Measurements from ENCODE around the gene UTP25.
A peak's percentile ranks its signal among the peaks of the same experiment; 100 is the strongest.
"Not testable (repeated sequence)": the region's sequence is repeated elsewhere in the genome, so short reads cannot be mapped to it uniquely, and the experiment has no call there.

Gene UTP25

GRCh38 chr1:209787551-209787950, 40.2 kb upstream of the UTP25 start:
- FAIRE-seq (no peak), DNase-seq (ENCODE audit: insufficient read length, low spot score) (no peak)
- no peak for TF ChIP-seq TAF1 (IDR thresholded peaks at IDR 0.05; ENCODE audit: low read depth, low read length)
- no peak for TF ChIP-seq POLR2A (IDR thresholded peaks at IDR 0.05; ENCODE audit: low read depth, low read length)
- TF ChIP-seq POLR2AphosphoS5 (IDR thresholded peaks at IDR 0.05; ENCODE audit: low read depth, low read length), result no peak
- no peak for TF ChIP-seq SPI1 (IDR thresholded peaks at IDR 0.05; ENCODE audit: low read depth, low read length)
- no peak for TF ChIP-seq PAX5 (IDR thresholded peaks at IDR 0.05; ENCODE audit: insufficient read depth, low read length, severe bottlenecking)
- TF ChIP-seq POU2F2 (IDR thresholded peaks at IDR 0.05; ENCODE audit: low read depth, low read length), result no peak

DNA sequence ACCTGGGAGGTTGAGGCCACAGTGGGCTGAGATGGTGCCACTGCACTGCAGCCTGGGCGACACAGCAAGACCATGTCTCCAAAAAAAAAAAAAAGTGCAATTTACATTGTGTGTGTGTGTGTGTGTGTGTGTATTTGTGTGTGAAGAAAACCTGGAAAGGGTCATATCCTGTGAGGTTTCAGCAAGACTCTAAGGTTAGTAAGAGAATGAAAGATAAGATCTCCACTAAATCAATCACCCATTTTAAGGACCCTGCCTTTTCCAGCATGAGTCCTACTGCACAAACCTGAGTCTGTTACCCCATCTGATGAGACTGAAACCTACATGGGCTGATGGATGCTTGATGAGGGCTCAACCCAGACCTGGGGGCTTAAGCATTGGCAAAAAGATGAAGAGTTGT, 38.5 kb upstream of the UTP25 start:
- FAIRE-seq (no peak), DNase-seq (ENCODE audit: insufficient read length, low spot score) (no peak)
- TF ChIP-seq POU2F2 (IDR thresholded peaks at IDR 0.05; ENCODE audit: low read depth, low read length) (no peak), TAF1 (IDR thresholded peaks at IDR 0.05; ENCODE audit: low read depth, low read length) (no peak), POLR2AphosphoS5 (IDR thresholded peaks at IDR 0.05; ENCODE audit: low read depth, low read length) (no peak)

DNA sequence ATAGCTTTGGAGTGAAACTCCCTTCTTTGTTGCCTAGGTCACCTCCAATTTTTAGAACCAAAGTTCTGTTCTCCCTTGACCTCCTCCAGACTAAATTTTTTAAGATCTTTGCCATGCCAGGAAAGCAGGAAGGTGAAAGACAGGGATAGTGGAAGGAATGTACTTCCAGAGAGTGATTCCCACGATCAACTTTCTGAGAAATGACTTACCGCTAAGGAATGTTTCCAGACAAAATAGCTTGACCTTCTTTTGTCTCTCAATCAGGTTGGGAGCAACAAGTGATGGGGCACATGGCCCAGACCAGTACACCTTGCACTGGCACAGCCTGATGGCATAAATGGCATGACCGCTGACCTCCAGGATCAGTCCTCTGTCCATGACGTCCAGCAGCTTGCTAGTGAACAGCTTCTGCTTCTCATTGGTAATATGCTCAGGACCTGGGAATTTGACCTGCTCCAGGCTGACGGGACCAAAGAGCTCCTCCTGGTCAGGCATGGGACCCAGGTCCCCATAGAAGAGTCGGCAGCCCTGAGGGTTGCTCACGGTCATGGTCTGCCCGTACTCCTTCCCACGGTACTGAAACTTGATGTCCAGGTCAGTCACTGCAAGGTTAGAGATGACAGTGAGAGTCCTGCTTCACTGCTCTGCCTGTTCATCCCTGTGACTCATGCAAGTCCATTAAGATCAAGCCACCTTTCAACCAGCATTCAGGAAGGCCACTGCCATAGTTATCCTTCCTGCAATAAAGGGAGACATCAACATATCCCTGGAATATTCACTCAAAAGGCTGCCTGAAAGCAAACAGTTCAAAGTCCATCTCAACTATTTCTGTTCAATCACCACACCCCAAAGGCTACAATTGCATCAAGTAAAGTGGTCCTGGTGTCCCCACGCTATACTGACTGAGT, 37.2 kb upstream of the UTP25 start:
- FAIRE-seq (no peak), DNase-seq (ENCODE audit: insufficient read length, low spot score) (no peak)
- TF ChIP-seq POU2F2 (IDR thresholded peaks at IDR 0.05; ENCODE audit: low read depth, low read length), result no peak
- no peak for TF ChIP-seq POLR2A (IDR thresholded peaks at IDR 0.05; ENCODE audit: low read depth, low read length)

DNA sequence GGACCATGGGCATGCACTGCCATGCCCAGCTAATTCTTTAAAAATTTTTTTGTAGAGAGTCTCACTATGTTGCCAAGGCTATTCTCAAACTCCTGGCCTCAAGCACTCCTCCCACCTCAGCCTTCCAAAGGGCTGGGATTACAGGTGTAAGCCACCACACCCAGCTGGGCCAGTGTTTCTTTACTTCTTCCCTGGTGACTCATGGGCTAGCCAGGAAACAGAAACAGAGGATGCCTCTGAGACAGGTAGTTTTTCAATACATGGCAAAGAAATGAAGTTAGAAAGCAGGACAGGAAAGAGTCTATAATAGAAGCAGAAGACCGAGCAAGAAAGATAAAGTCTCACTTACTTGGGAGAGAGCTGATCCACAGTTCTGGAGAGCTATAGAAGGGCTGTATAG, 35.9 kb upstream of the UTP25 start:
- no peak for TF ChIP-seq PAX5 (IDR thresholded peaks at IDR 0.05; ENCODE audit: insufficient read depth, low read length, severe bottlenecking)
- no peak for TF ChIP-seq TAF1 (IDR thresholded peaks at IDR 0.05; ENCODE audit: low read depth, low read length)
- TF ChIP-seq POLR2A (IDR thresholded peaks at IDR 0.05; ENCODE audit: low read depth, low read length), result no peak
- no peak for TF ChIP-seq SPI1 (IDR thresholded peaks at IDR 0.05; ENCODE audit: low read depth, low read length)
- no peak for TF ChIP-seq POLR2AphosphoS5 (IDR thresholded peaks at IDR 0.05; ENCODE audit: low read depth, low read length)
- TF ChIP-seq POU2F2 (IDR thresholded peaks at IDR 0.05; ENCODE audit: low read depth, low read length), result no peak
- no peak for DNase-seq (ENCODE audit: insufficient read length, low spot score)
- no peak for FAIRE-seq

GRCh38 chr1:209793711-209794110, 34.1 kb upstream of the UTP25 start:
- DNase-seq (ENCODE audit: insufficient read length, low spot score); FAIRE-seq: not testable (repeated sequence)

DNA sequence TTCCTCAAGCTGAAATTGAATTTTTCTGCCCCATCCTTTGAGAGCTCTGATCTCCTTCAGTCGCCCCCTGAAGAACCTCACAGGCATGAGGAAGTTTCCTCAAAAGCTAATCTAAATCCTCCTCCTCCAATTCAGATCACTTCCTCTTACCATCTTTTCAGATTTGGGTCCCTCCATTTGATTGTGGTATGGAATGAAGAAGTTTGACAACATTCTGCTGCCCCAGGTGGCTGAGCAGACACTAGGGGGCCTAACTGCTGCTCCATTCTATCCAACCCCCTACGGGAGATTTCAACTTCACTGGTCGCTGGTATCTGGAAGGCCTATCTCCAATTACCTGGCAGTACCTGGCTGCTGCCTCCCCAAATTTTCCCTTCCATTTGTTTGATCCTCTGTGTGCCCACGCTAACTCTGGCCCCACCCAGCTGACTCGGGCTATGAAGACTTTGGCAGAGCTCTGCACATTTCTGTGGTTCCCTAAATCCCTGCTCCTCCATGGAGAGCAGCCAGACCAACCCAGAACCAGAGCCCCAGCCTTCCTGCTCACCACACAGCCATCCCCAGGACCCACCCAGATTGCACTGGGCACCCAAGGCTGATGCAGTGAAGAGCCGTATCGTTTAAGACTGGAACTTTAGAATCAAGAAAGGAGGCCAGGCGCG, 29.7 kb upstream of the UTP25 start:
- FAIRE-seq (no peak), DNase-seq (ENCODE audit: insufficient read length, low spot score) (no peak)

GRCh38 chr1:209800984-209801834, 26.6 kb upstream of the UTP25 start:
- FAIRE-seq (no peak), DNase-seq (ENCODE audit: insufficient read length, low spot score) (no peak)

More for the DNA sequence above, 29.7 kb upstream of the UTP25 start:
- no peak for TF ChIP-seq TAF1 (IDR thresholded peaks at IDR 0.05; ENCODE audit: low read depth, low read length)
- peak; percentile 29; the same call in 1 of the 2 replicates for TF ChIP-seq SPI1 (IDR thresholded peaks at IDR 0.05; ENCODE audit: low read depth, low read length)

DNA sequence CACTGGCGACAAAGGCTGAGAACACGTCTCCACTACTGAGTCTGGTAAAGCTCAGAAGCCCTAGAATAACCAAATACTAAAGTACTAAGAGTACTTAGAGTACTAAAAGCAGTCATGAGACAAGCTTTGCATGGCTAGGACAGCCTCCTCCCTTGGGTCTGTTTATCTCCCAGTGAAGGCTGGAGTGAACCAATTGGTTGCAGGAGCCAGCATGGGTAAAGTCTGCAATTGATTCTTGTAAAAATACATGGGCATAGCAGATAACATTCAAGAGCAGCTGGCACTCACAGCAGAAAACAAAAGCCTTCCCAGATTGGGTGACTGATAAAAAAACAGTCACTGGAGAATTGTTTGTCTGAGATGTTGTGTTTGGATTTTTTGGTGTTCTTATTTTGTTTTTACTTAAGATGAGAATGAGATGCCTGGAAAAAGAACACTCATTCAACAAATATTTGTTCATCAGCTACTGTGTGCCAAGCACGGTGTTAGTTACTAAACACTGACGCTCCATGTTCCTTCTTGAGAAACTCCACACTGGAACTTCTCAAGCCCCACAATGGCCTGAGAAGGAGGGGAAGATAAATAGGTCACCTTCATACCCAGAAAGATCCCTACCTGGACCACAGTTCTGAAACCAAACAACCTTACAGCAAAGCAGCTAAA, 25.5 kb upstream of the UTP25 start:
- DNase-seq (ENCODE audit: insufficient read length, low spot score), result no peak
- FAIRE-seq, result no peak
- no peak for TF ChIP-seq POU2F2 (IDR thresholded peaks at IDR 0.05; ENCODE audit: low read depth, low read length)
- TF ChIP-seq PAX5 (IDR thresholded peaks at IDR 0.05; ENCODE audit: insufficient read depth, low read length, severe bottlenecking), result no peak
- no peak for TF ChIP-seq TAF1 (IDR thresholded peaks at IDR 0.05; ENCODE audit: low read depth, low read length)
- TF ChIP-seq SPI1 (IDR thresholded peaks at IDR 0.05; ENCODE audit: low read depth, low read length), result no peak
- no peak for TF ChIP-seq POLR2A (IDR thresholded peaks at IDR 0.05; ENCODE audit: low read depth, low read length)
- no peak for TF ChIP-seq POLR2AphosphoS5 (IDR thresholded peaks at IDR 0.05; ENCODE audit: low read depth, low read length)

More at GRCh38 chr1:209800984-209801834, 26.6 kb upstream of the UTP25 start:
- TF ChIP-seq SPI1 (IDR thresholded peaks at IDR 0.05; ENCODE audit: low read depth, low read length) (no peak), POU2F2 (IDR thresholded peaks at IDR 0.05; ENCODE audit: low read depth, low read length) (no peak), POLR2AphosphoS5 (IDR thresholded peaks at IDR 0.05; ENCODE audit: low read depth, low read length) (no peak), POLR2A (IDR thresholded peaks at IDR 0.05; ENCODE audit: low read depth, low read length) (no peak)

DNA sequence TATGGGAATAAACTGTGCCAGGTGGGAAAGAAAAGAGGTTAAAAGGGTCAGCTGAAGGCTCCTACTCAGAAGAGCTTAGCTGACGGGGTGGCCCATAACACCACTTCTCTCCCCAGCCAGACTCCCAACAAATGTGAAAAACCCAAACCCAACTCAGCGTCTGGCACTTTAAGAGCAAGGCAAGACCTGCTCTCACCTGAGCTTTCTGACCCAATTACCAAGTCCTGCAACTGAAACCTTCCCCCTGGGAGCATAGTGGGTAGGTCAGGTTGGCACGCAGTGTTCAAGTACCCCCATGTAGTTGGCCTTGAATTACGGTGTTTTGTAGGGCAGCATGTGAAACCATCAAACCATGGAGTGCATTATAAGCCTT, 25.0 kb upstream of the UTP25 start:
- FAIRE-seq (no peak), DNase-seq (ENCODE audit: insufficient read length, low spot score) (no peak)
- no peak for TF ChIP-seq PAX5 (IDR thresholded peaks at IDR 0.05; ENCODE audit: insufficient read depth, low read length, severe bottlenecking)
- TF ChIP-seq SPI1 (IDR thresholded peaks at IDR 0.05; ENCODE audit: low read depth, low read length), result no peak
- no peak for TF ChIP-seq POU2F2 (IDR thresholded peaks at IDR 0.05; ENCODE audit: low read depth, low read length)
- no peak for TF ChIP-seq TAF1 (IDR thresholded peaks at IDR 0.05; ENCODE audit: low read depth, low read length)
- no peak for TF ChIP-seq POLR2A (IDR thresholded peaks at IDR 0.05; ENCODE audit: low read depth, low read length)
- TF ChIP-seq POLR2AphosphoS5 (IDR thresholded peaks at IDR 0.05; ENCODE audit: low read depth, low read length), result no peak

Data from GM12891 (cell line).